CD4-positive, CD25-positive, alpha-beta regulatory T cell (primary cell): ENCODE data around the gene GZMA. TPM values are rescaled to one million over a fixed set of nuclear protein-coding genes. Genes with fewer than 3 reads are reported as not detected.

ENCODE experiments used
- polyA plus RNA-seq, 4 donors: library from polyadenylated mRNA; unstranded; fragments of 300-500 nt; fragmentation: Illumina TruSeq; gene quantifications; one replicate each; pipeline ENCODE4 v1.2.3, GENCODE V29; 2021
- total RNA-seq: library from RNA; stranded (reverse); gene quantifications from one replicate; pipeline ENCODE4 v1.2.3, GENCODE V29; 2022

Gene GZMA
- total and polyA plus RNA-seq, 5 donors from 2014 or later, result 22.6 to 107 (median 45.7) TPM

Other genes starting within 250 kb of the GZMA start
- gene ESM1, start 117.1 kb upstream of the GZMA start, total RNA-seq, result 0.42 TPM
- under 1 TPM in 3 of 4 donors, not detected in 1; 0.25 to 0.68 (median 0.40) TPM for gene ESM1, start 117.1 kb upstream of the GZMA start, polyA plus RNA-seq
- gene GZMK, start 78.4 kb upstream of the GZMA start, total RNA-seq, result 19.8 TPM
- 10 to 100 TPM; 10.8 to 30.5 (median 22.0) TPM for gene GZMK, start 78.4 kb upstream of the GZMA start, polyA plus RNA-seq
- gene GPX8, start 57.5 kb downstream of the GZMA start, total RNA-seq, result not detected
- not detected for gene GPX8, start 57.5 kb downstream of the GZMA start, polyA plus RNA-seq
- not detected for gene CDC20B, start 70.5 kb downstream of the GZMA start, total RNA-seq
- gene CDC20B, start 70.5 kb downstream of the GZMA start, polyA plus RNA-seq, result not detected
- not detected for gene MCIDAS, start 124.7 kb downstream of the GZMA start, total RNA-seq
- gene MCIDAS, start 124.7 kb downstream of the GZMA start, polyA plus RNA-seq, result not detected
- not detected for gene CCNO, start 131.0 kb downstream of the GZMA start, total RNA-seq
- gene CCNO, start 131.0 kb downstream of the GZMA start, polyA plus RNA-seq, result not detected
- 16.5 TPM for gene DHX29, start 205.0 kb downstream of the GZMA start, total RNA-seq
- 10 to 100 TPM; 12.5 to 28.5 (median 14.8) TPM for gene DHX29, start 205.0 kb downstream of the GZMA start, polyA plus RNA-seq
- 86.7 TPM for gene MTREX, start 205.3 kb downstream of the GZMA start, total RNA-seq
- gene MTREX, start 205.3 kb downstream of the GZMA start, polyA plus RNA-seq, result 10 to 100 TPM; 23.2 to 34.3 (median 28.4) TPM